MCF 10A (cell line): ENCODE data around the gene ISG15. TPM values are rescaled to one million over a fixed set of nuclear protein-coding genes. Genes with fewer than 3 reads are reported as not detected.

ENCODE experiments used
- BruUV-seq: library from RNA; stranded (reverse); fragments of 400-500 nt; replicated peaks from 2 replicates; lab custom pipeline; 2021; lab: Mats Ljungman, UMichigan
- CTCF ChIA-PET: fragments of 300-600 bp; sonication (Branson Sonifier 250); formaldehyde crosslinking; extraction: SDS; loops from one replicate; lab custom pipeline; 2021; ENCODE audit warnings: antibody characterized with exemption, inconsistent platforms; lab: Yijun Ruan, JAX
- POLR2A ChIA-PET: fragments of 300-600, 350-650 bp; sonication (Branson Sonifier 250); formaldehyde crosslinking; extraction: SDS; loops from one replicate; lab custom pipeline; 2020; ENCODE audit warnings: antibody characterized with exemption, inconsistent platforms; lab: Yijun Ruan, JAX
- DNase-seq: peaks from one replicate; pipeline ENCODE4 v3.0.0-alpha.2; 2018; ENCODE audit not compliant: unreplicated experiment
- H3K27ac Mint-ChIP-seq: one replicate; pipeline ENCODE4 v1.8.0; 2022; ENCODE audit warnings: mild to moderate bottlenecking, low read depth, mixed read lengths; ENCODE audit not compliant: unreplicated experiment
- H3K27me3 Mint-ChIP-seq: one replicate; pipeline ENCODE4 v1.8.0; 2022; ENCODE audit warnings: mixed read lengths; ENCODE audit not compliant: insufficient read depth, unreplicated experiment
- H3K36me3 Mint-ChIP-seq: one replicate; pipeline ENCODE4 v1.8.0; 2022; ENCODE audit warnings: mild to moderate bottlenecking, moderate library complexity, mixed read lengths; ENCODE audit not compliant: insufficient read depth, unreplicated experiment
- H3K4me1 Mint-ChIP-seq: one replicate; pipeline ENCODE4 v1.8.0; 2022; ENCODE audit warnings: mixed read lengths; ENCODE audit not compliant: insufficient read depth, unreplicated experiment
- H3K4me3 Mint-ChIP-seq: one replicate; pipeline ENCODE4 v1.8.0; 2022; ENCODE audit warnings: mild to moderate bottlenecking, moderate library complexity, mixed read lengths; ENCODE audit not compliant: unreplicated experiment
- H3K9me3 Mint-ChIP-seq: one replicate; pipeline ENCODE4 v1.8.0; 2022; ENCODE audit warnings: mixed read lengths; ENCODE audit not compliant: unreplicated experiment
- intact Hi-C: fragments of 100-400 bp; cut with micrococcal nuclease; formaldehyde crosslinking; loops from 2 replicates; pipeline ENCODE4 v1.14.1; 2022
- total RNA-seq: library from RNA; stranded (reverse); gene quantifications from 2 replicates; pipeline ENCODE4 v1.2.3, GENCODE V29; 2022
- TF ChIP-seq, protein P1 (sequence below): fragments of 200-600 bp; IDR thresholded peaks from one replicate; pipeline ENCODE4 v1.8.0; 2022; ENCODE audit warnings: antibody characterized with exemption, mild to moderate bottlenecking; ENCODE audit not compliant: unreplicated experiment

The ISG15 gene
- total RNA-seq, 1 experiment from 2014 or later: 7.4 TPM

DNA sequence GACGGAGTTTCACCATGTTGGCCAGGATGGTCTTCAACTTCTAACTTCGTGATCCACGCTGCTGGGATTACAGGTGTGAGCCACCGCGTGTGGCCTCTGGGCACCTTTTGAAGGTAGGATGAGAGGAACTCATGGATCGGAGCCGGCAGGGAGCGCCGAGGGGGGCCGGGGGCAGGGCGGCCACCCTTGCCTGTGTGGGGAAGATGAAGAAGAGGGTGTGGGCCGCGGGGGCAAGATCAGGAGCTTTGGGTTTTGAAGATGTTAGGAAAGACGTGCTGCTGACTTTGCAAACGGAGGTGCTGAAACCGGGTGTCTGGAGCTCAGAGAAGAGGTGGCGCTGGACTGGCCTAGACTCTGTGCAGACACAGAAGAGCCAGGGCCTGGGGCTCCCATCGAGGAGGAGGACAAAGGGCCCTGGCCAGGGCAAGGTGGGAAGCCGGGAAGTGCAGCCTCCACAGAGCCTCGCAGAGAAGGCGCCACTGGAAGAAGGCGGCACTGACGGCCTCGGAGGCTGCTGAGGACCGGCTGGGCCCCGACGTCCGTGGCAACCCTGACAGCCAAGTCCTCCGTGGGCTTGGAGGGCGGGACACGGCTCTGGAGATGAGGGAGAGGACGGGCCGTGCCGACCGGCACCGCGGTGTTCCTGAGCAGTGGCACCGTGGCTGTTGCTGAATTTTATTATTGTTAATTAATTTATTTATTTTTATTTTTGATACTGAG, 47.1 kb downstream of the ISG15 start:
- Mint-ChIP-seq H3K27me3 (no peaks in the 10 kb centered on the region), H3K4me3 (peak overlapping the region; percentile 76), H3K9me3 (no peaks in the 10 kb centered on the region), H3K27ac (no peak overlapping the region), H3K4me1 (peaks cover 16% of the 10 kb centered on the region), H3K36me3 (no peaks in the 10 kb centered on the region)
- POLR2A ChIA-PET: interaction anchor here (1.1 to 2.0 kb wide), 3 partner anchors 39 to 47 kb away, joined by 5 to 8 read pairs (median 6); partner anchors contain the start of gene ISG15
- CTCF ChIA-PET: interaction anchor here (0.6 to 2.7 kb wide), 4 partner anchors 22 to 77 kb away, joined by 3 to 12 read pairs (median 6); no protein-coding TSS in a partner anchor
- DNase-seq: no peak
- TF ChIP-seq, protein P1, sequence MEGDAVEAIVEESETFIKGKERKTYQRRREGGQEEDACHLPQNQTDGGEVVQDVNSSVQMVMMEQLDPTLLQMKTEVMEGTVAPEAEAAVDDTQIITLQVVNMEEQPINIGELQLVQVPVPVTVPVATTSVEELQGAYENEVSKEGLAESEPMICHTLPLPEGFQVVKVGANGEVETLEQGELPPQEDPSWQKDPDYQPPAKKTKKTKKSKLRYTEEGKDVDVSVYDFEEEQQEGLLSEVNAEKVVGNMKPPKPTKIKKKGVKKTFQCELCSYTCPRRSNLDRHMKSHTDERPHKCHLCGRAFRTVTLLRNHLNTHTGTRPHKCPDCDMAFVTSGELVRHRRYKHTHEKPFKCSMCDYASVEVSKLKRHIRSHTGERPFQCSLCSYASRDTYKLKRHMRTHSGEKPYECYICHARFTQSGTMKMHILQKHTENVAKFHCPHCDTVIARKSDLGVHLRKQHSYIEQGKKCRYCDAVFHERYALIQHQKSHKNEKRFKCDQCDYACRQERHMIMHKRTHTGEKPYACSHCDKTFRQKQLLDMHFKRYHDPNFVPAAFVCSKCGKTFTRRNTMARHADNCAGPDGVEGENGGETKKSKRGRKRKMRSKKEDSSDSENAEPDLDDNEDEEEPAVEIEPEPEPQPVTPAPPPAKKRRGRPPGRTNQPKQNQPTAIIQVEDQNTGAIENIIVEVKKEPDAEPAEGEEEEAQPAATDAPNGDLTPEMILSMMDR: no peak
- no TSS peak for BruUV-seq
- intact Hi-C loops: loop anchor here (5.0 kb wide), 1 partner anchor 58 kb away; the partner anchor contains the start of gene HES4

DNA sequence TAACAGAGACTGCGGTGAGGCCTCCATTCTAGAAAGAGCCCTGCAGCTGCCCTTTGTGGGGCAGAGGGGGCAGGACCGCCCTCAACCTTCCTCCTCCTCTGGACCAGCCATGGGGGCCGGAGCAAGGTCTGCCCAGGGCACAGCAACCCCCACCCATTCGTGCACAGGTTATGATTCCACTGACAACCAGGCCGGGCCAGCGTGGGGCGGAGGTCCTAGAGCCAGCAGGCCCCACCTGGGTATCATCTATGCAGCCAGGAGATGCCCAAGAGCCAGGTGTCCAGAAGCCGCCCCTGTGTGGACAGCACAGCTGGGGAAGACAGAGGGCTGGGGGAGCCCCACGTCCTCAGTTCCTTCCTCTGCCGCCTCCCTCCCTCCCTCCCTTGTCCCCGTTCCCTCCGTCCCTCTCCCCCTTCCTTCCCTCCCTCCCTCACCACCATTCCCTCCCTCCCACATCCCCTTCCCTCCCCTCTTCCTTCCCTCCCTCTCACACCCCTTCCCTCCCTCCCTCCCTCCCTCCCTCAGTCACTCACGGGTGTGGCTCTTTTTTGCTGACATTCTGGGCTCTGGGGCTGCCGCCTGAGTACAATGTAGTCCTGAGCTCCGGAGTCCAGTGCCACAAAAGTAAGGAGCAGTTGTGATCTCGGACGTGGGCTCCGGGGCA, 48.5 kb downstream of the ISG15 start:
- Mint-ChIP-seq H3K4me3 (no peak overlapping the region), H3K9me3 (no peaks in the 10 kb centered on the region), H3K27me3 (no peaks in the 10 kb centered on the region), H3K27ac (no peak overlapping the region), H3K4me1 (peaks cover 16% of the 10 kb centered on the region), H3K36me3 (no peaks in the 10 kb centered on the region)
- DNase-seq: no peak
- TF ChIP-seq, protein P1: no peak
- CTCF ChIA-PET: interaction anchor here (1.0 to 5.8 kb wide), 4 partner anchors 40 to 156 kb away, joined by 3 to 117 read pairs (median 34); partner anchors contain the start of genes AGRN, ISG15 and PERM1
- POLR2A ChIA-PET: interaction anchor here (0.5 to 1.1 kb wide), 3 partner anchors 11 to 261 kb away, joined by 3 to 4 read pairs (median 4); no protein-coding TSS in a partner anchor
- BruUV-seq: no TSS peak
- intact Hi-C loops: loop anchor here (5.0 kb wide), 1 partner anchor 60 kb away; the partner anchor contains the start of gene HES4

DNA sequence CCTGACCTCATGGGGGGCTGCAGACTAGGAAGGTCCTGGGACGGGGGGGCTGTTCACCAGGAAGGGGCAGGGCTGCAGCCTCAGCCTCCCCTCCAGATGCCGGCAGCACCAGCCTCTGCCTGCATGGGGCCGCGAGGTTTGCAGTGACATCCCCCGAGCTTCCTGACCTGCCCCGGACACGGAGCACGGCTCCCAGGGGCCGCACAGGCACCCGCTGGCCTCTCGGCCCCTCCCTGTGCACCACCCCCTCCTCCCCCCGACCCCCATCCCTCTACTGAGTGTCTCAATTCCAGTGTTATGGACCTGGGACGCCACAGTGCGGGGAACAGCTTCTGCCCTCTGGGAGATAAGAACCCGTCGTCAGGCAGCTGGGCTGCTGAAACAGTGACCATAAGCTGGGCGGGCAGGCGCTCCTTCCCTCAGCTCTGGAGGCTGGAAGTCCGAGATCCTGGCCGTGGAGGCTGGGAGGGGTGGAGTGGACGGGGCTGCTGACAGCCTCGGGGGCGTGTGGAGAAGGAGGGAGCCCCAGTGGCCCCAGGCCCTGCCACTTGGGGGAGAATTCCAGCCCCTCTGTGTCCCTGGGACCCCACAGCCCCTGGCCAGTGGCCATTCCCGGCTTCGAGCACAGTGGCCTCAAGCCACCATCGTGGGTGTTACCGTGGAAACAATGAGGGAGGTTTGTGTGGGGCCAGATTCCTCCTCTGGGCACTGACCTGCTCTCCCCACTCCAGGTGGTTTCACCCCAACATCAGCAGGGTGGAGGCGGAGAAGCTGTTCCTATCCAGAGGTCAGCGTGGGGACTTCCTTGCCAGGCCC, 49.3 kb downstream of the ISG15 start:
- ChIA-PET POLR2A (interaction anchor here (0.9 to 1.9 kb wide), 5 partner anchors 10 to 78 kb away, joined by 3 to 4 read pairs (median 4); partner anchors contain the start of gene HES4), CTCF (interaction anchor here (0.6 to 5.8 kb wide), 14 partner anchors 10 to 353 kb away, joined by 3 to 117 read pairs (median 6); partner anchors contain the start of genes AGRN, CCNL2, ISG15 and PERM1)
- Mint-ChIP-seq H3K27me3 (no peaks in the 10 kb centered on the region), H3K4me3 (no peak overlapping the region), H3K4me1 (peaks cover 16% of the 10 kb centered on the region), H3K36me3 (no peaks in the 10 kb centered on the region), H3K27ac (no peak overlapping the region), H3K9me3 (no peaks in the 10 kb centered on the region)
- BruUV-seq: no TSS peak
- intact Hi-C loops: loop anchor here (5.0 kb wide), 1 partner anchor 60 kb away; the partner anchor contains the start of gene HES4
- DNase-seq: no peak
- TF ChIP-seq, protein P1: no peak
